ENCODE data around the gene PDS5A. TPM values are rescaled to one million over a fixed set of nuclear protein-coding genes. Genes with fewer than 3 reads are reported as not detected.
"Not testable (repeated sequence)": the region's sequence is repeated elsewhere in the genome, so short reads cannot be mapped to it uniquely, and the experiment has no call there.

The PDS5A gene
- polyA plus RNA-seq, 3 donors, result 69.7 to 71.7 (median 70.5) TPM

DNA sequence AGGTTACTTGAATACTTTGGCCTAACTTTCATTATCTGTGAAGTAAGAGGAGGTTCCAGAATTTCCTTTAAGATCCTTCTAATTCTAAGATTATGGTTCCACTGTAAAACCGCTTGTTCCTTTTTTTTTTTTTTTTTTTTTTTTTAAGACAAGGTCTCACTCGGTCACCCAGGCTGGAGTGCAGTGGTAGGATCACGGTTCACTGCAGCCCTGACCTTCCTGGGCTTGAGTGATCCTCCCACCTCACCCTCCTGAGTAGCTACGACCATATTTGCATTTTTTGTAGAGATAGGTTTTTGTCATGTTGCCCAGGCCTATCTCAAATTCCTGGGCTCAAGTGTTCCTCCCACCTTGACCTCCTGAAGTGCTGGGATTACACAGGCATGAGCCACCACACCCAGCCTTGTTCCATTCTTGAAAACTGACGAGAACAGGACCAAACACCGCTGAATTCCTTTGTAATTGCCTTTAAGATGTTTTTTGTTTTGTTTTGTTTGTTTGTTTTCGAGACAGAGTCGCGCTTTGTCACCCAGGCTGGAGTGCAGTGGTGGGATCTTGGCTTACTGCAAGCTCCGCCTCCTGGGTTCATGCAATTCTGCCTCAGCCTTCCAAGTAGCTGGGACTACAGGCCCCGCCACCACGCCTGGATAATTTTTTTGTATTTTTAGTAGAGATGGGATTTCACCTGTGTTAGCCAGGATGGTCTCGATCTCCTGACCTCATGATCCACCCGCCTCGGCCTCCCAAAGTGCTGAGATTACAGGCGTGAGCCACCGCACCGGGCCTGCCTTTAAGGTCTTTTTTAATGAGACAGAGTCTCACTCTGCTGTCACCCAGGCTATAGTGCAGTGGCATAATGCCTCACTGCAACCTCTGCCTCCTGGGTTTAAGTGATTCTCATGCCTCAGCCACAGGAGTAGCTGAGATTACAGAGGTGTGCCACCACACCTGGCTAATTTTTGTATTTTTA is 6.8 kb downstream of the PDS5A start:
- DNase-seq (ENCODE audit: low read depth in 3 of 3, low spot score in 2 of 3), result peak in 1 of 3 donors; percentile 21

DNA sequence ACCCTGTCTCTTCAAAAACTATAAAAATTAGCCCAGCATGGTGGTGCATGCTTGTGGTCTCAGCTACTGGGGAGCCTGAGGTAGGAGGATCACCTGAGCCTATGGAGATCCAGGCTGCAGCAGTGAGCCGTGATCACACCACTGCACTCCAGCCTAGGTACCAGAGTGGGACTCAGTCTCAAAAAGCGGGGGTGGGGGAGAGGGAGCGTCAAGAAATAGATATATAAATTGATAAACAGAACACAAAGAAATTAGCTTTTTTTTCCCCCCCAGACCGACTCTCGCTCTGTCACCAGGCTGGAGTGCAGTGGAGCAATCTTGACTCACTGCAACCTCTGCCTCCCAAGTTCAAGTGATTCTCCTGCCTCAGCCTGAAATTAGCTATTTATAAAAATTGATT is 14.1 kb downstream of the PDS5A start:
- DNase-seq (ENCODE audit: low read depth in 3 of 3, low spot score in 2 of 3), result no peak

DNA sequence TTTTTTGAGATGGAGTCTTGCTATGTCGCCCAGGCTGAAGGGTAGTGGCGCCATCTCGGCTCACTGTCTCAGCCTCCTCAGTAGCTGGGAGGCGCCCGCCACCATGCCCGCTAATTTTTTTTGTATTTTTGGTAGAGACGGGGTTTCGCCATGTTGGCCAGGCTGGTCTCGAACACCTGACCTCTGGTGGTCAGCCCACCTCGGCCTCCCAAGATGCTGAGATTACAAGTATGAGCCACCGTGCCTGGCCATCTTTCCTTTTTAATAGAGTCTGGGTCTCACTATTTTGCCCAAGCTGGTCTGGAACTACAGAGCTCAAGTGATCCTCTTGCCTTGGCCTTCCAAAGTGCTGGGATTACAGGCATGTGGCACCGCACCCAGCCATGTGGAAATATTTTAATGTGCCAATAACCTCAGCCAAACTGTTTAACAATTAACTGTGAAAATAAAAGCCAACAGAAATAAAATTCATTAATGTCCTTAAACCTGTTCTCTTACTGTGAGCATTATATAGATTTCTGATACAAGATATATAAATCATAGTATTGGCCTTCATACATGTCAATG is 16.3 kb downstream of the PDS5A start:
- no peak for DNase-seq (ENCODE audit: low read depth in 3 of 3, low spot score in 2 of 3)

DNA sequence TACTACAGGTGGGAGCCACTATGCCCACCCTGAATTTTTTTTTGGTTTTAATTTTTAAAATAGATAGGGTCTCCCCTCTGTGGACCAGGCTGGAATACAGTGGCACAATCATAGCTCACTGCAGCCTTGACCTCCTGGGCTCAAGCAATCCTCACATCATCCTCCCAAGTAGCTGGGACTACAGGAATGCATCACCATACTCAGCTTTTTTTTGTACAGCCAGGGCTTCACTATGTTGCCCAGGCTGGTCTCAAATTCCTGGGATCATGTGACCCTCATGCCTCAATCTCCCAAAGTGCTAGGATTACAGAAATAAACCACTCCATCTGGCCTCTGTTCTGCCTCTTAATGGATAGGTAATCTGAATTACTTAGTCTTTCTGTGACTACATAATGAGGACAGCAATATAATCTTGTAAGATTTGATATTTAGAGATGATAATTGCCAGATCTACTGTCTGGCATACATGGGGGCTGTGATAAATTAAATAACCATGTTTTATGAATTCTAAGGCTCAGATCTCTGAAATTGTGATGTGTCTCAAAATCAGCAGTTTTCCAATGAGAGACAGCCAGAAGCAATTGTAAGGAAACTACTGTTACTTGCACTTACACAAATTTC is 26.7 kb downstream of the PDS5A start:
- DNase-seq (ENCODE audit: low read depth in 3 of 3, low spot score in 2 of 3), result no peak

DNA sequence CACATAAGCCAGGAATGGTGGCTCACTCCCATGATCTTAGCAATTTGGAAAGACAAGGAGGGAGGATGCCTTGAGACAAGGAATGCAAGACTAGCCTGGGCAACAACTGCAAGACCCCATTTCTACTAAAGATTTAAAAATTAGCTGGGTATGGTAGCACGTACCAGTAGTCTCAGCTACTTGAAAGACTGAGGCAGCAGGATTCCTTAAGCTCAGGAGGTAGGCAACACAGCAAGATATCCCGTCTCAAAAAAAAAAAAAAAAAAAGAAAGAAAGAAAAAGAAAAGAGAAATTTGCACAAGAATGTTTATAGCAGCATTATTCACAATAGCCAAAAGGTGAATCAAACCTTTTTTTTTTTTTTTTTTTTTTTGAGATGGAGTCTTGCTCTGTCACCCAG is 29.7 kb downstream of the PDS5A start:
- DNase-seq (ENCODE audit: low read depth in 3 of 3, low spot score in 2 of 3), result no peak

DNA sequence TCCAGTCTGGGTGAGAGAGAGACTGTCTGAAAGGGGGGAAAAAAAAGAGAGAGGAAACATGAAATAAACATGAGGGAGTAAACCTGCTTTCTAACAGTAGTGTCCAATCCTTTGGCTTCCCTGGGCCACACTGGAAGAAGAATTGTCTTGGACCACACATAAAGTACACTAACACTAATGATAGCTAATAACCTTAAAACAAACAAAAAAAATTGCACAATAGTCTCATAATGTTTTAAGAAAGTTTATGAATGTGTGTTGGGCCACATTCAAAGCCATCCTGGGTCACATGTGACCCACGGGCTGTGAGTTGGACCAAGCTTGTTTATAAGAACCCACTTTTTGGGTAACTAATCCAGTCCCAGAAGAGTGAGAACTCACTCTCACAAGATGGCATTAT is 30.3 kb downstream of the PDS5A start:
- no peak for DNase-seq (ENCODE audit: low read depth in 3 of 3, low spot score in 2 of 3)

DNA sequence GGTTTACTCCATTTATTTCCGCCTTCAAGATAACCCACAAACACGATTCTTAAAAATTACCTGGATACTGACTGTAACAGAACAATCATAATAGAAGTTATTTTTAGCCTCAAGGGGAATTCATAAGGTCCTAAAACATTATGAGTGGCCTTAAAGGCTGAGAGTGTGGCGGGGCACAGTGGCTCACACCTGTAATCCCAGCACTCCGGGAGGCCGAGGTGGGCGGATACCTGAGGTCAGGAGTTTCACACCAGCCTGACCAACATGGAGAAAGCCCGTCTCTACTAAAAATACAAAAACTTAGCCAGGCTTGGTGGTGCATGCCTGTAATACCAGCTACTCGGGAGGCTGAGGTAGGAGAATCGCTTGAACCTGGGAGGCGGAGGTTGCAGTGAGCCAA is 33.5 kb downstream of the PDS5A start:
- not testable (repeated sequence) for DNase-seq (ENCODE audit: low read depth in 3 of 3, low spot score in 2 of 3)

DNA sequence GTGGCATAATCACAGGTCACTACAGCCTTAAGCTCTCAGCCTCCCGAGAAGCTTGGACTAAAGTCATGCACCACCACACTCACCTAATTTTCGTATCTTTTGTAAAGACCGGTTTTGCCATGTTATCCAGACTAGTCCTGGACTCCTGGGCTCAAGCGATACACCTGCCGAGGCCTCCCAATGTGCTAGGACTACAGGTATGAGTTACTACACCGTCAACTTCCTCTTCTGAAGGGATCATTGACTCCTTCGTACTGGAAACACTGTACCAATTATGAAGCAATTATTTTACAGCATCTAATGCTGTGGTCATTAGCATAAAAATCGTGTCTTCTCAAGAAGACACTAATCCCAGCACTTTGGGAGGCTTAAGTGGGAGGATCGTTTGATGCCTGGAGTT is 35.2 kb downstream of the PDS5A start:
- no peak for DNase-seq (ENCODE audit: low read depth in 3 of 3, low spot score in 2 of 3)

DNA sequence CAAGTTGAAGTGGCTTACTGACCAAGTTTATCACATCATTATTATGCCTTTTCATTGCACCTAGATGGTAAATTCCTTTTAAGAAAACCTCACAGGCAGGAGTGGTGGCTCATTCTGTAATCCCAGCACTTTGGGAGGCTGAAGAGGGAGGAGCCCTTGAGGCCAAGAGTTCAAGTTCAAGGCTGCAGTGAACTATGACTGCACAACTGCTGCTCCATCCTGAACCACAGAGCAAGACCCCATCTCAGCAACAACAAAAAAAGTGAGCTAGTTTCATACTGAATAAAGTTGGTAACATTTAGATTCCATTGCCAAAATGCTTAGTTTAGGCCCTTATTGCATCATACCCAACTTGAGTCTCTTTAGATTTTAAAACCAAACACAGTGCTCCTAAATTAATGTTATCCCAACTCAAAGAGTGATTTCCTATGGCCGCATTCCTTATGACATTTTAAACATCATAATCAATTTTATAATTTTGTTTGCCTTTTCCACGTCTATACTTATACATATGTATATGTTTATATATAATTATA is 36.0 kb downstream of the PDS5A start:
- no peak for DNase-seq (ENCODE audit: low read depth in 3 of 3, low spot score in 2 of 3)

DNA sequence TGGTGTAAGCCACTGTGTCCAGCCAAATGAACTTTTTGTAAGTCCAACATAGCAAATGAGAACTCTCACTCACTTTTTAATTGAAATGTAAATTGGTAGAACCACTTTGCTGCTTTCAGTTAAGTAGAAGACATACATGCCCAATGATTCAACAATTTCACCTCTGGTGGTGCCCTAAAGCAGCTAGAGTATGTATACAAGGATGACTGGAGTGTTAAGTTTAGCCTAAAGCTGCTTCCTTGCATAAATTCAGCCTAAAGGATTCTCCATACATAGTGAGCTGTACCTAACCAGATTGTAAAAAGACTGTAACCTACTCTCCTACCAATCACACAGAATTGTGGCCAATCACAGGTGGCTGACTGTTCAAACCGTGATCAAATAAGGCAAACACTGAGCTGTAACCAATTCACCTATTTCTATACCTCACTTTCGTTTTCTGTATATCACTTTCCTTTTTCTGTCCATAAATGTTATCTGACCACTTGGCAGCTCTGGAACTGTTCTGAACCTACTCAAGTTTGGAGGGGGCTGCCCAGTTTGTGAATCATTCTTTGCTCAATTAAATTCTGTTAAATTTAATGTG is 39.9 kb downstream of the PDS5A start:
- DNase-seq (ENCODE audit: low read depth in 3 of 3, low spot score in 2 of 3), result no peak

DNA sequence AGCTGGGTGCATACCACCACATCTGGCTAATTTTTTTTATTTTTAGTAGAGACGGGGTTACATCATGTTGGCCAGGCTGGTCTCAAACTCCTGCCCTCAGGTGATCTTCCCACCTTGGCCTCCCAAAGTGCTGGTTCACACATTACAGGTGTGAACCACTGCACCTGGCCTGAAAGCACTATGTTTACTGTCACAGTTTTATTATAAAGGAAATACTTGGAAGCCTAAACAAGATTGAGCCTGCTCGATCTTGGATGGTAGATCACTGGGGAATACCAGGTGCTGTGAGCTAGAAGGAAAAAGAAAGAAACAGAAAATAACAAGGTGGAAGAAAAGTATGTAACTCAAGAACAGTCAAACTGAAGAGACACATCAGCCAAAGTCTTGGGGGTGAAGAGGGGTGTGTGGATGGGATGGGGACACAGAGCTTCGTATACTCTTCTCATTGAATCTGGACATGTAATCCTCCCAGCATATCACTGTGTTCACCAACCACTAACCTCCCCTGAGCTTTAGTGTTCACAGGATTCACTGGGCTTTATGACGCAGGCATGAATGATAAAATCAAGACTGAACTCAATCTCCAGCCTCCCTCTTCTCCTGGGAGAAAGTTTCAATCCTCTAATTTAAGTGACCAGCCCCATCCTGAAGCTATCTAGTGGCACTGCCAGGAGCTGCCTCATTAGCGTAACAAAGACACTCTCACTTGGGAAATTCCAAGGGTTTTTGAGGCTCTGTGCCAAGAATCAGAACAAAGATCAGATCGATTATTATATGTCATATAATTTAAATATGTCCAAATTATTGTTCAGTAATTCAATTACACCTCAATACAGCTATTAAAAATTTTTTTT is 40.9 kb downstream of the PDS5A start:
- no peak for DNase-seq (ENCODE audit: low read depth in 3 of 3, low spot score in 2 of 3)

DNA sequence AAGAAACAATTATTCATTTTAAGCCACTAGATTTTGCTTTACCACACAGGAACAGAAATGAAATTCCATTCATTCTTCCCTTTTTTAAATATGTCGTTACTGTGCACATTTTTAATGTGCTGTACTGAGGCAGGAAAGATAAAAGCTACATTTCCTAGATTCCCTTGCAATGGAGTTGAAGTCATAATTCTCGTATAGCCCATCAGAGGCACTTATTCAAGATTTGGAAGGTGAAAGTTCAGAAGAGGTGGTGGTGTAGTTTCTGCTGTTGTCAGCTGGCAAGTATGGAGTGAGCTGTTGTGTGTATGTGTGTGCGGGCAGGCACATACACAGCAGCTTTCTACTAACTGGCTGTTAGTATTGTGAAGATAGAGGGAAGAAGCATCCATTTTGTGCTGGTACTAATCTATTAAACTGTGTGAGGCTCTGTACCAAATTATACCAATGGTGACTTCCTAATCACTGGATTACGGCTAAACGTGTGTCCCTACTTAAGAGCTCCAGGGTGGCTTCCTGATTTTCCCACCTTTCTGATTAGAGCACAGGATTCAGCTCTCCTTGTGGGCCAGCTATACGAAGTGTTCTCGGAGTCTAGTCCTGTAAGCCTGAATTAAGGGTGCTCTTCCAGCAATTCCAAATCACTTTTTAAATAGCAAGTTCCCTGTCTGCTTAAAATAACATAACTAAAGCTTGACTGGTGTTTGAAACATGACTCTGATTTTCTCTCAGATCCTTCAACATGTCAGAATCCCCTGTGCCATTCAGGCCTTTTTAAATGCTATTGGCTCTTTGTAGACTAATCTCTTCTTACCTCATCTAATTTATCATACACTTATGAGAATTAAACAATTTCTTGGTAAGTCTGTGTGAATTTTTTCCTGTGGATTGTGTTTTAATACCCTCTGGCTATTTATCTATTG is 43.8 kb downstream of the PDS5A start:
- no peak for DNase-seq (ENCODE audit: low read depth in 3 of 3, low spot score in 2 of 3)

DNA sequence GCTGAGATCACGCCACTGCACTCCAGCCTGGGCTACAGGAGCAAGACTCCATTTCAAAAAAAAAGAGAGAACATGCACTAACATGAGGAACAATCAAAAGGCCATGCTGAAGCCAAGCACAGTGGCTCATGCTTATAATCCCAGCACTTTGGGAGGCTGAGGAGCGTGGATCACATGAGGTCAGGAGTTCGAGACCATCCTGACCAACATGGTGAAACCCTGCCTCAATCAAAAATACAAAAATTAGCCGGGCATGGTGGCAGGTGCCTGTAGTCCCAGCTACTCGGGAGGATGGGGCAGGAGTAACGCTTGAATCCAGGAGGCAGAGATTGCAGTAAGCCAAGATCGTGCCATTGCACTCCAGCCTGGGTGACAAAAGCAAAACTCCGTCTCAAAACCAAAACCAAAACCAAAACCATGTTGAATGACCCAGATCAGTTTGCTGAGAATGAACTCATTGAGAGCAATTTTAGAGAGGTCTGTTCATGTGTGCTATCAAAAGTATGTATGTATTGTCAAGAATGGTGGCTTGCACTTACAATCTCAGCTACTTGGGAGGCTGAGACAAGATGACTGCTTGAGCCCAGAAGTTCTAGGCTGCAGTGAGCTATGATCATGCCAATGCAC is 44.8 kb downstream of the PDS5A start:
- no peak for DNase-seq (ENCODE audit: low read depth in 3 of 3, low spot score in 2 of 3)

DNA sequence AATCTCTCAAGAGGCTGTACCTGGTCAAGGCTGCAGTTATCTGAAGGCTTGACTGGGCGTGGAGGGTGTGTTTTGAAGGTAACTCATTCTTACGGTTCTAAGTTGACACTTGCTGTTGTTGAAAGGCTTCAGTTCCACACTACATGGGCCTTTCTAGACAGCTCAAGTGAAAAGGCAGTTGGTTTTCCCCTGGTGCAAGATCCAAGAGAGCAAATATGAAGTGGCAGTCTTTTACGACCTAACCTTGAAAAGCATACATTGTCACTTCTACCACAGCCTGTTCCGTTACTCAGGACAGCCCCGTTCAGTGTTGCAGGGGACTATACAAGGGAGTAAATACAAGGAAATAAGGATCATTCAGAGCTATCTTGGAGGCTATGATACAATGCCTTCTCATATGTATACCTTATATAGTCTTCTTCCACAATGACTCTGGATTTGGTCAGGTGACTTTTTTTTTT is 46.2 kb downstream of the PDS5A start:
- no peak for DNase-seq (ENCODE audit: low read depth in 3 of 3, low spot score in 2 of 3)

DNA sequence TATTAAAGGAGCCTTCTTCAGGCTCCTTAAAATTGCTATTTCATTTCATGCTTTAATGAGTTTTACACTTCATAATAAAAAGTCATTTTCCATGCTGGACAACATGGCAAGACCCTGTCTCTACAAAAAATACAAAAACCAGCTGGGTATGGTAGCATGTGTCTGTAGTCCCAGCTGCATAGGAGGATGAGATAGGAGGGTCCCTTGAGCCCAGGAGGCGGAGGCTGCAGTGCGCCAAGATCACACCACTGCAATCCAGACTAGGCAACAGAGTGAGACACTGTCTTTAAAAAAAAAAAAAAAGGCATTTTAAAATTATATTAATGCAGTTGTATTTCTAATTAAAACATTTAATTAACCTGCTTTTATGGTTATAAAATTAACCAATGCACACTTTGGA is 49.2 kb downstream of the PDS5A start:
- DNase-seq (ENCODE audit: low read depth in 3 of 3, low spot score in 2 of 3), result no peak

DNA sequence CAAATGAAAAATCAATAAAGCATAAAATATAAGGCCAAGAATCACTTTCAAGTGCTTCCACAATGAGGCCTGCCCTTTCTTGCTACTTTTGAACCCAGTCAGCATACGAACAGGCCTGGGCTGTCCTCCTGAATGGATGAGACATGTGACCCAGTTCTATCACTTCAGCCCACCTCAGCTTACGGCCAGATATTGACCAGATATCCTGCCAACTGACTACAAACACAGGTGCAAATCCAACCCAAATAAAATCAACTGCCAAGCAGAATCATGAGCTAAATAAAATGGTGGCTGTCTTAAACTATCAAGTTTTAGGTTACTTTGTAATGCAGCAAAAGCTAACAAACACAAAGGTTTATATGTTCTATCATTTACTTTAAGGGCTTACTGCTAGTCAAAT is 53.7 kb downstream of the PDS5A start:
- no peak for DNase-seq (ENCODE audit: low read depth in 3 of 3, low spot score in 2 of 3)

DNA sequence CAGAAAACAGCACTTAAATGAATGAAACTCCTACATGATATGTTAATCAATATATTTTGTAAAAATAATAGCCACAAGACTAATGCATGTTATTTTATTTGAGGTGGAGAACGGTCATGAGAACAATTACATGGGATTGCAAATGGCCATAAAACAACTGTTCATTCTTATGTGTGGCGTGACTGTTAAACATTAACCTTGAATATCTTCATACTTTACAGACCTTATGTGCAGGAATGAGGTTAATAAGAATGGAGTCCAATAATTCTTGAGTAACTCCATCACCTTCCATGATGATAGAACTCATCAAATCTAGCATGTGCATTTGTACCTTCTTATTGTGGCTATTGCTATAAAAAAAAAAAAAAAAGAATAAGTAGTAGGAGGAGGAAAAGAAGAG is 55.3 kb downstream of the PDS5A start:
- no peak for DNase-seq (ENCODE audit: low read depth in 3 of 3, low spot score in 2 of 3)

DNA sequence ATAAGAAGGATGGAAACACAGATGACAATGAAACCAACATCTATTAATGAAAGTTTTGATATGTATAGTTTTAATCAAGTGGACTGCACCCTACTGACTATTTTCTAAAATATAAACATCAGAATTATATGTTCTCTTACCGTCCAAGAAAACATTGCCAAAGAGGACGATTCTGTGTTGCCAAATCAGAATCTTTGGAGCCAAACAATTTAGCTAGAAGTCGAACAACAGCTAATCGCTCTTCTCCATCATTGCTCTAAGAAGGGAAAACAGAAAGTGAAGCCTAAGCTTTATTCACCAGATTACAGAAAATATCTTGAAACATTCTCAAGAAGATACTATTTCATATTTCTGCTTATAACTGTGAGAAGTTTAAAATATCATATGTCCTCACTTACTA is 64.2 kb downstream of the PDS5A start:
- DNase-seq (ENCODE audit: low read depth in 3 of 3, low spot score in 2 of 3), result no peak

DNA sequence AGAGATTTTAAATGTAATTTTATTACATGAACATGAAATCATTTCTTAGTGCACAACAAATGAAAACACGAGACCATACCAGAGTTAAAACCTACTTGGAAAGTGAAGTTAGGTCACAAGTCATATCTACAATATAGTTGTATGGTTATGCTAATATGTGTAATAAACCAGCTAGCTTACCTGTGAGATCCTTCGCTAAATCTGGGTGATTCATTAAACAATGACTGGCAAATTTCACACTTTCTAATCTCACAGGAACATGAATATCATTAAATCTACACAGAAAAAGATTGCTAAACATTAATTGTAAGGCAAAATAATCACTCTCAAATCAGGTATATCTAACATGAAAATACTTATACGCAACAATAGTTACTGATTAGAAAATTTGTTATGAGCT is 67.6 kb downstream of the PDS5A start:
- no peak for DNase-seq (ENCODE audit: low read depth in 3 of 3, low spot score in 2 of 3)
